NCI-H1092 (cell line): ENCODE measurements around the gene NDUFB10.

Experiments
- DNase-seq: peaks from one replicate; lab custom pipeline; 2025; lab: John Stamatoyannopoulos, UW

NDUFB10 gene

GRCh38 chr16:1984347-1985225, 25.2 kb downstream of the NDUFB10 start:
- DNase-seq = no peak

- DNase-seq = no peak
These were observed 26.3 kb downstream of the NDUFB10 start for GRCh38 chr16:1985466-1986150.

- DNase-seq = no peak
These were observed 27.9 kb downstream of the NDUFB10 start for GRCh38 chr16:1987198-1987597.

GRCh38 chr16:1989209-1990100, 30.1 kb downstream of the NDUFB10 start, which contains the start of gene SYNGR3:
TSS of gene SYNGR3 (plus strand) at chr16:1989970. CDS start at chr16:1990103, 133 bp downstream.
- no peak for DNase-seq

- no peak for DNase-seq
These were observed 30.7 kb downstream of the NDUFB10 start for GRCh38 chr16:1990101-1990350.

- no peak for DNase-seq
These were observed 31.2 kb downstream of the NDUFB10 start for GRCh38 chr16:1990351-1991134.

GRCh38 chr16:1991135-1991551, 31.8 kb downstream of the NDUFB10 start:
- no peak for DNase-seq

GRCh38 chr16:1991588-1991947, 32.2 kb downstream of the NDUFB10 start:
- no peak for DNase-seq

GRCh38 chr16:1991948-1992703, 32.8 kb downstream of the NDUFB10 start:
- no peak for DNase-seq

- DNase-seq = no peak
These were observed 33.5 kb downstream of the NDUFB10 start for GRCh38 chr16:1992704-1993317.

- no peak for DNase-seq
These were observed 34.4 kb downstream of the NDUFB10 start for GRCh38 chr16:1993731-1994131.

- no peak for DNase-seq
These were observed 38.4 kb downstream of the NDUFB10 start for GRCh38 chr16:1997494-1998359.

- DNase-seq = no peak
These were observed 39.1 kb downstream of the NDUFB10 start for GRCh38 chr16:1998360-1998835.

- DNase-seq = no peak
These were observed 39.8 kb downstream of the NDUFB10 start for GRCh38 chr16:1998852-1999801.

- DNase-seq = no peak
These were observed 40.7 kb downstream of the NDUFB10 start for GRCh38 chr16:1999866-2000514.

- no peak for DNase-seq
These were observed 41.7 kb downstream of the NDUFB10 start for GRCh38 chr16:2001035-2001434.

GRCh38 chr16:2001456-2002355, 42.4 kb downstream of the NDUFB10 start:
- no peak for DNase-seq
